Central memory CD8-positive, alpha-beta T cell (primary cell): ENCODE measurements around the gene CACNA2D2.

Experiments used
- ATAC-seq: fragments of 150-1000 bp; cut with Tn5 transposase; replicated peaks from 2 replicates; pipeline ENCODE4 v1.10.0; 2022; ENCODE audit warnings: mild to moderate bottlenecking, moderate FRiP score, moderate number of reproducible peaks; ENCODE audit not compliant: poor library complexity, severe bottlenecking; ENCODE audit errors: extremely low read depth
- DNase-seq, 2 donors: peaks; one replicate each; pipeline ENCODE4 v3.0.0; 2021; ENCODE audit warnings: low spot score in 2 of 2
- H3K27ac Mint-ChIP-seq: one replicate; pipeline ENCODE4 v1.8.0; 2022; ENCODE audit warnings: low read depth, mild to moderate bottlenecking, moderate library complexity, mixed read lengths
- H3K27me3 Mint-ChIP-seq: one replicate; pipeline ENCODE4 v1.8.0; 2022; ENCODE audit warnings: mixed read lengths
- H3K36me3 Mint-ChIP-seq: one replicate; pipeline ENCODE4 v1.8.0; 2022; ENCODE audit warnings: mild to moderate bottlenecking, moderate library complexity, mixed read lengths; ENCODE audit not compliant: insufficient read depth
- H3K4me1 Mint-ChIP-seq: one replicate; pipeline ENCODE4 v1.8.0; 2022; ENCODE audit warnings: mixed read lengths
- H3K4me3 Mint-ChIP-seq: one replicate; pipeline ENCODE4 v1.8.0; 2022; ENCODE audit warnings: mild to moderate bottlenecking, moderate library complexity, mixed read lengths
- H3K9me3 Mint-ChIP-seq: one replicate; pipeline ENCODE4 v1.8.0; 2022; ENCODE audit warnings: mixed read lengths

Gene CACNA2D2

GRCh38 chr3:50354186-50354764 lies 149.2 kb downstream of the CACNA2D2 start:
- Mint-ChIP-seq H3K27me3 (no peaks in the 10 kb centered on the region), H3K27ac (no peak overlapping the region), H3K36me3 (peaks cover 28% of the 10 kb centered on the region), H3K9me3 (no peaks in the 10 kb centered on the region), H3K4me1 (peaks cover 62% of the 10 kb centered on the region), H3K4me3 (no peak overlapping the region)
- ATAC-seq (no peak), DNase-seq (no peak)

DNA sequence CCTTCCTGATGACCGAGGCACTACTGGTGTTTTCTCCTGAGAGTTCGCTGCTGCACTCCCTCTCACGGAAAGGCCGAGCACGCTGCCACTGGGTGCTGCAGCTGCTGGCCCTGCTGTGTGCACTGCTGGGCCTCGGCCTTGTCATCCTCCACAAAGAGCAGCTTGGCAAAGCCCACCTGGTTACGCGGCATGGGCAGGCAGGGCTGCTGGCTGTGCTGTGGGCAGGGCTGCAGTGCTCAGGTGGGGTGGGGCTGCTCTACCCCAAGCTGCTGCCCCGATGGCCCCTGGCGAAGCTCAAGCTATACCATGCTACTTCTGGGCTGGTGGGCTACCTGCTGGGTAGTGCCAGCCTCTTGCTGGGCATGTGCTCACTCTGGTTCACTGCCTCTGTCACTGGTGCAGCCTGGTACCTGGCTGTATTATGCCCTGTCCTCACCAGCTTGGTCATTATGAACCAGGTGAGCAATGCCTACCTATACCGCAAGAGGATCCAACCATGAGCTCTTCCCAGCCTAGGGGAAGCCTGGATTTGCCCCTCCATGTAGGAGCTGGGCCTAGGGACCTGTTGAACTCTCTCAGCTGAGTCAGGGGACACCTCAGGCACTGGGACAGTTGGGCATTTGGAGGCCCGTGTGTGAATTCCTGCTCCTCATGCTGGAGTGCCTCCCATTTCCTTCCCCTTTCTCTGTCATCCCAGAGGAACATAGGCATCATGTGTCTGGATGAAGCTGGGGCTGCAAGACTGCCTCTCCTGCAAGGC lies 150.0 kb downstream of the CACNA2D2 start:
- DNase-seq, result no peak
- Mint-ChIP-seq H3K27ac (no peak overlapping the region), H3K27me3 (no peaks in the 10 kb centered on the region), H3K4me3 (no peak overlapping the region), H3K4me1 (peaks cover 64% of the 10 kb centered on the region), H3K36me3 (peaks cover 30% of the 10 kb centered on the region), H3K9me3 (no peaks in the 10 kb centered on the region)
- ATAC-seq, result no peak

GRCh38 chr3:50352781-50353180 lies 150.7 kb downstream of the CACNA2D2 start:
- Mint-ChIP-seq H3K27me3 (no peaks in the 10 kb centered on the region), H3K36me3 (peaks cover 27% of the 10 kb centered on the region)

DNA sequence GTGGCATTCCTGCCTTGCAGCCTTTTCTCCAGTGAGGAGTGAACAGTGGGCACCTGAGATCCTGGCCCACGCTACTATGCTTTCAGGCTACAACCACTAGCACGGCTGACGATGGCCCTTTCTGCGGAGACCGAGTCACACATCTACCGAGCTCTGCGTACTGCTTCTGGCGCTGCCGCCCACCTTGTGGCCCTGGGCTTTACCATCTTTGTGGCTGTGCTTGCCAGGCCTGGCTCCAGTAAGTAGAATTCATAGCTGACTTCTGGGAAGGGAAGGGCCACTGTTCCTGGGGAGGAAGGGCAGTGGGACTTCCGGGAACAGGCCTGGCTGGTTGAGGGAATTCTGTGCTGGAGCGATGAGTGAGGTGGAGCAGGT lies 152.1 kb downstream of the CACNA2D2 start:
- peaks cover 61% of the 10 kb centered on the region for H3K4me1 Mint-ChIP-seq
- DNase-seq, result no peak
- H3K36me3 Mint-ChIP-seq, result peaks cover 31% of the 10 kb centered on the region

More at GRCh38 chr3:50352781-50353180, 150.7 kb downstream of the CACNA2D2 start:
- no peak for DNase-seq
- no peak for ATAC-seq
- H3K27ac Mint-ChIP-seq, result no peak overlapping the region
- H3K9me3 Mint-ChIP-seq, result no peaks in the 10 kb centered on the region
- H3K4me1 Mint-ChIP-seq, result peaks cover 64% of the 10 kb centered on the region
- no peak overlapping the region for H3K4me3 Mint-ChIP-seq

DNA sequence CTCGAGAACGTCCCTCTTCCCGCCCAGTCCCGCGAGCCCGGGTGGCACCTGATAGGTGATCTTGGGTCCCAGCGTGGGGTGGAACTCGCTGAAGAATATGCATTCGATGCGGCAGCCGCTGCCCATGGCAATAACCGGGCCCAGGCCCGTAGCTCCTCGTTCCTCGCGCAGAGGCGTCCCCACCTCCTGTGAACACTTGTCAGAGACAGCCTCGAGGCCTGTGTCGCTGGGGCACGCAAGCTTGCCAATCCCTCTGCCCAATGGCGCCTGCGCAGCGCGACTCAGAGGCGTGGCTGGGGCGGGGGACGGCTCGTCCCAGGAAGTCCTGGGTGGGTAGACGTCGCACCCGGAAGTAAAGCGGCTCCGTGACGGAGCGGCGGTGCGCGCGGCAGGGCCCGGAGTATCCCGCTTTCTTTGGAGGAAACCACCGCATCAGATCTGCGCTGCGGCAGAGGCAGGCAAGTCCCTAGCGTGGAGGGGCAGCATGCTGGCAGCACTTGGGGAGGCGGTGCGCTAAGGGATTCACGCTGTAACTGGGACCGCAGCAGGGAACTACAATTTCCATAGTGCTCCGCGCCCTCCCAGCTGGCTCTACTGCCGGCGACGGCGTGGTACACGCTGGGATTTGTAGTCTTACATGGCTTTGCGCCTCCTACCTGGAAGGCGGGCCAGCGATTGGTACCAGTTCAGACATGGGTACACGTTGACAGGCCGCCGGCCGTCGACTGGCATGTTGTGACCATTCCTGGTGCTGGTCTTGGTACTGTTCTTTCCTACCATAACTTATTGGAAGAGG lies 152.7 kb downstream of the CACNA2D2 start, which contains the start of the genes CYB561D2 and NPRL2:
CYB561D2 (plus strand) TSS at position 336 of the 796 bp plus-strand sequence. CDS start 572 bp downstream, outside the sequence.
NPRL2 (minus strand) TSS at position 249 of the 796 bp plus-strand sequence; CDS start at position 126, 123 bp downstream.
- H3K4me1 Mint-ChIP-seq, result peaks cover 63% of the 10 kb centered on the region
- DNase-seq (peak; percentile 98 to 99), ATAC-seq (peak; percentile 91)
- H3K27ac Mint-ChIP-seq, result peak within 1 kb of the TSS; percentile 90
- peaks cover 31% of the 10 kb centered on the region for H3K36me3 Mint-ChIP-seq
- no peaks in the 10 kb centered on the region for H3K9me3 Mint-ChIP-seq
- no peaks in the 10 kb centered on the region for H3K27me3 Mint-ChIP-seq
- H3K4me3 Mint-ChIP-seq, result peak within 1 kb of the TSS; percentile 89

More for the DNA sequence above, 152.1 kb downstream of the CACNA2D2 start:
- no peak for ATAC-seq
- H3K27ac Mint-ChIP-seq, result peak overlapping the region; percentile 90
- peak overlapping the region; percentile 89 for H3K4me3 Mint-ChIP-seq
- H3K27me3 Mint-ChIP-seq, result no peaks in the 10 kb centered on the region
- H3K9me3 Mint-ChIP-seq, result no peaks in the 10 kb centered on the region

GRCh38 chr3:50350213-50350526 lies 153.3 kb downstream of the CACNA2D2 start:
- no peak for DNase-seq
- peaks cover 63% of the 10 kb centered on the region for H3K4me1 Mint-ChIP-seq
- peaks cover 31% of the 10 kb centered on the region for H3K36me3 Mint-ChIP-seq
- H3K27ac Mint-ChIP-seq, result peak overlapping the region; percentile 90
- no peaks in the 10 kb centered on the region for H3K27me3 Mint-ChIP-seq
- no peak for ATAC-seq
- peak overlapping the region; percentile 89 for H3K4me3 Mint-ChIP-seq
- no peaks in the 10 kb centered on the region for H3K9me3 Mint-ChIP-seq

GRCh38 chr3:50347187-50347813 lies 156.1 kb downstream of the CACNA2D2 start:
- Mint-ChIP-seq H3K4me1 (peaks cover 59% of the 10 kb centered on the region), H3K36me3 (peaks cover 17% of the 10 kb centered on the region), H3K4me3 (peak overlapping the region; percentile 32)

GRCh38 chr3:50345586-50346234 lies 157.7 kb downstream of the CACNA2D2 start, which contains the start of gene ZMYND10:
TSS of gene ZMYND10 (minus strand) at chr3:50345732. CDS start at chr3:50345579, 153 bp downstream.
- peak within 1 kb of the TSS; percentile 73 for H3K4me3 Mint-ChIP-seq

More at GRCh38 chr3:50347187-50347813, 156.1 kb downstream of the CACNA2D2 start:
- DNase-seq, result peak; percentile 74 to 76
- peak overlapping the region; percentile 68 for H3K27ac Mint-ChIP-seq
- H3K9me3 Mint-ChIP-seq, result no peaks in the 10 kb centered on the region
- no peak for ATAC-seq
- no peaks in the 10 kb centered on the region for H3K27me3 Mint-ChIP-seq

DNA sequence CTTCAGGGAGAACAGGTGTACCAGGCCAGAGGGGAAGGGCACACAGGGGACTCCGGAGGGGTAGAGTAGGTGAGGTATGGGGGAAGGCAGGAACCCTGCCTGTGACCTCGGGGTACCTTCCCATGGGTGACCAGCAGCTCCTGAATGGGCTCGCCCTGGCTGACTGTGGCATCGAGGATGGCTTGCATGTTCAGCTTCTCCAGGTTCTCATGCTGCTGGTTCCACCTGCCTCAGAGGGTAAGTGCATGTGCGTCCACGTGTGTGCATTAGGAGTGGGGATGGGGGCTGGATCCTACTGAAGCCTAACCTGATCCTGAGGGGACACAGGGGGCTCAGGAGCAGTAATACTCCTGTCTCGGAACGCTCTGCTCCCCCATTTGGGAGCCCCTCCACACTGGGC lies 158.4 kb downstream of the CACNA2D2 start:
- Mint-ChIP-seq H3K36me3 (peaks cover 11% of the 10 kb centered on the region), H3K27ac (no peak overlapping the region), H3K27me3 (no peaks in the 10 kb centered on the region), H3K4me3 (peak overlapping the region; percentile 38), H3K4me1 (peaks cover 50% of the 10 kb centered on the region), H3K9me3 (no peaks in the 10 kb centered on the region)
- ATAC-seq (no peak), DNase-seq (no peak)

More at GRCh38 chr3:50345586-50346234, 157.7 kb downstream of the CACNA2D2 start, which contains the start of gene ZMYND10:
- peak; percentile 50 to 53 for DNase-seq
- no peaks in the 10 kb centered on the region for H3K27me3 Mint-ChIP-seq
- H3K4me1 Mint-ChIP-seq, result peaks cover 55% of the 10 kb centered on the region
- no peaks in the 10 kb centered on the region for H3K9me3 Mint-ChIP-seq
- H3K36me3 Mint-ChIP-seq, result peaks cover 14% of the 10 kb centered on the region
- H3K27ac Mint-ChIP-seq, result peak within 1 kb of the TSS; percentile 80
- ATAC-seq, result no peak

DNA sequence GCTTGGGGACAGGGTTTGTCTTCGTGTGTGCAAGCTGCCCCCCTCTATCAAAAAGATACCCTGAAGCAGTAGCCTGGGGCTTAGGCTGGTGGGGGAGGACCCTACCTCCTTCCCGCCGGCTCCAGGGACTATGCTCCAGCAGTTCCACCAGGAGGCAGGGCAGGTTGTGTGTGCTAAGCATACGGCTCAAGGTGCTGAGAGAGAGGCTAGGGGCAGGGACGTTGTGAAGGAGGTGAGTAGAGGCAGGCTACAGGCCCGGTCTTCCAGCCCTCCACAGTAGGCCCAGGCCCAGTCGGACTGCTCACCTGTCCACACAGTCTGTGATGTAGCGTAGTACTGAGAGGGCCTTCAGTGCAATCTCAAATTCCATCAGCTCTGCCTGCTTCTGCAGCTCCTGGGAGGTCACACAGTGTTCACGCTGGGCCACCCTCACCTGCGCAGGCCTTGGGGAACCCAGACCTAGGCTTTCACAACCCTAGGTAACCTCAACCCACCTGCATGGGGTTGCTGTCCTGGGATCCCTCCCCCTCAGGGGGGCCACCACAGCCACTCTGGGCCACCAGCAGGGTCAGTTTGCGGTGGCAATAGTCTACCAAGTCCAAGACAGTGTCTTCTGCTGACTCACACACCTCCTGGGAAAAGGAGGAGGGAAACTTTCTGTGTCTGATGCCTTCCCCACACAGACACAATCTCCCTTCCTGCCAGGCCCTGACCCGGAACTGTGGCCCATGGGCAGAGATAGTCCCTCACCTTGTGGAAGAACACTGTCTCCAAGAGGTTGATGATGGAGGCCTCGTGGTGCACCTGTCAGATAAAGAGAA lies 160.4 kb downstream of the CACNA2D2 start:
- ATAC-seq (no peak), DNase-seq (no peak)
- Mint-ChIP-seq H3K4me3 (no peak overlapping the region), H3K9me3 (no peaks in the 10 kb centered on the region), H3K27me3 (no peaks in the 10 kb centered on the region), H3K36me3 (peaks cover 20% of the 10 kb centered on the region), H3K4me1 (peaks cover 53% of the 10 kb centered on the region), H3K27ac (no peak overlapping the region)

- H3K27me3 Mint-ChIP-seq, result no peaks in the 10 kb centered on the region
- DNase-seq, result no peak
These were observed 161.3 kb downstream of the CACNA2D2 start for GRCh38 chr3:50341996-50342650.

More at GRCh38 chr3:50341996-50342650, 161.3 kb downstream of the CACNA2D2 start:
- no peak overlapping the region for H3K27ac Mint-ChIP-seq
- H3K36me3 Mint-ChIP-seq, result peaks cover 21% of the 10 kb centered on the region
- H3K9me3 Mint-ChIP-seq, result no peaks in the 10 kb centered on the region
- no peak for ATAC-seq
- no peak overlapping the region for H3K4me3 Mint-ChIP-seq
- H3K4me1 Mint-ChIP-seq, result peaks cover 50% of the 10 kb centered on the region
